HG02571 (cell line): ENCODE data around the gene ATP2B3.

ENCODE experiments used
- ATAC-seq: cut with Tn5 transposase; IDR thresholded peaks from one replicate; pipeline ENCODE4 v1.9.1; 2021; ENCODE audit warnings: mild to moderate bottlenecking, moderate library complexity; ENCODE audit not compliant: unreplicated experiment

The ATP2B3 gene

DNA sequence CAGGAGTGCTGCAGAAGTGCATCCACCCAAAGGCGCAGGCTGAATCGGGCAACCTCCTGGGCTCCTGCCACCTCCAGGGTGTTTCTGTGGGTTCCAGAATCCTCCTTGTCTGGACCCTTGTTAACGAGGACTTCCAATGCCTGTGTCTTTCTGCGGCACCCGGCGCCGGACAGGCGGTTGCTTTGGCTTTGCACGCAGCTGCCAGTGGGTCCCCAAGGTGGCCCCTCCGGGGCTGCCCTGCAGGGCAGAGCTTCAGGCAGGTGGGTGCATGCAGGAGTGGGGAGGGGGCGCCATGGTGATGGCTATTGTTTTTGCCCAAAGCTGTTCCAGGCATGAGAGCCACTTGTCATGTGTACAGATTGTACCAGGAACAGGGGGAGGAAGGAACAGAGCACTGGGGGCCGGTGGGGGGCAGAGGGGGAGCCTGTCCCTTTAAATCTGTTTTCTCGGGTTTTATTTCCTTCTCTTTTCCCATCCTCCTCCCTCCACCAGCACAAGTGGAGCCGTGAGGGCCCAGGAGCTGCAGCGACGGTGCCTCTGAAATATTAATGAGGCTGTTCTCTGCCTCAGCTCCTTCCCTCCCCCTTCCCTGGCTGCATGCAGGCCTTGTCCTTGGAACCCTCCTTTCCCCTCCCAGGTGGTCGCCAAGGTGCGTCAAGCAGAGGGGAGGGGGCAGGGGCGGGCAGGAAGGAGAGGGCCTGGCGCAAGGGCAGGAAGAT lies 13.1 kb downstream of the ATP2B3 start:
- ATAC-seq: no peak

DNA sequence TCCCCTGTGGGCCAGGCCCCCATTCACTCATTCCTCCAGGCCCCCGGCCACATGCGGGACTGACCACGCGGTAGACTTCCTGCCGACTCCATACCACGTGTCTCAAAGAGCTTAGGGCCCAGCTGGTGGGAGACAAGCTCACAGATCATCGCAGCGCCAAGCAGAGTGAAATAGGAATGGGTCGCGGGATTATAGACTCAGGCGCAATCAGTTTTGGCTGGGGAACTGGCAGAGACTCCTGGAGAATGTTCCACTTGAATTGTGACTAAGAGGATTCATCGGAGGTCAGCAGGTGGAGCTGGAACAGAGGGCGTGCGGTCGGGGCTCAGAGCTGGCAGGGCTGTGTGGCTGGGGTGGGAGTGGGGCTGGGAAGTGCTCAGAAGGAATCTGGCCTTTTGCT lies 15.6 kb downstream of the ATP2B3 start:
- ATAC-seq: no peak

DNA sequence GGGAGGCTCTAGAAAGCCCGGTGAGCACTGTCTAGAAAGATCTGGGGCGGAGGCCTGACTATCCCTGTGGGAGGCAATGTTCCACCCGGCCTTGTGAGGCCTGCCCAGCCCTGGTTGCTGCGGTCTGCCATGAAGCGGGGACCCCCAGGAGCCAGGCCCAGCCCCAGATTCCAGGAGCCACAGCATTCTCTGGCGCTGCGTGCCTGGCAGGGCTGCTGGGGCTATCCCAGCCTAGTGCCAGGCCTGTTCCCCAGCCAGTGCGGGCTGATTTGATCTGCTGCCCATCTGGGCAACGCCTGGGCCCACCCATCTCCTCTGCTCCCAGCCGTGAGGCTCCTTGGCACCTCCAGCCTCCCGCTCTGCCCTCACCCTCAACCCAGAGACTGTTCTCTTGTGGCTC lies 19.6 kb downstream of the ATP2B3 start:
- no peak for ATAC-seq

DNA sequence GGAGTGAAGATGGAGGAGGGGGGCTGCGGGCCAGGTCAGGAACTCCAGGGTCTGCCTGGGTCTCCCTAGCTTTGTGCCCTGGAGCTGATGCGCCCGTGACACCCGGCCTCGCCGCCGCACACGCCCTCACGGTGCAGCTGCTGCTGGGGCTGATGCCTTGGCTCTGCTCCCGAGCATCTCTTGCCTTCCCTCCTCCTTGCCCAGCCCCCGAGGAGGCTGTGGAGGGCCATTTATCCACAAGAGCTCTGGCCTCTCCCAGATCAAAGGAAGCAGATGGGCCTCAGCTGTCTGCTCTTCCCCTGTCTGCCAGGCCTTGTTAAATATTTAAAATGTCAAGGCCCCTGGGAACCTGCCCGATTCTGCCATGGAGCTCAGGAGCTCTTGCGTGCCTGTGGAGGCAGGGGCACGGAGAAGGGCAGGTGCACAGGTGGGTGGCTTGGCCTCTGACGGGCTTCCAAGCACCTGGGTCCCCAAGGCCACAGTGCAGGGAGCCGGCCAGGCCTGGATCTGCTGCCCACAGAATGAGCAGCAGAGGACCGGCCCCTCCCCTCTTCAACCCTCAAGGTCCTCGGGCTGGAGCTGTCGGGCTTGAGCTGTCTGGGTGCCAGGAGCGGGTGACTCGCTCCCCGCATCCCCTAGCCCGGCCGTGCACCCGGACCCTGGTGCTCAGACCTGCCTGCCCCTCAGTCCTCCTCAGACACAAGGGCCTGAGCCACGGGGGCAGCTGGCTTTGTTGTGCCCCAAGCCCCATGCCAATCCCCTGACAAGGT lies 20.3 kb downstream of the ATP2B3 start:
- ATAC-seq: no peak

DNA sequence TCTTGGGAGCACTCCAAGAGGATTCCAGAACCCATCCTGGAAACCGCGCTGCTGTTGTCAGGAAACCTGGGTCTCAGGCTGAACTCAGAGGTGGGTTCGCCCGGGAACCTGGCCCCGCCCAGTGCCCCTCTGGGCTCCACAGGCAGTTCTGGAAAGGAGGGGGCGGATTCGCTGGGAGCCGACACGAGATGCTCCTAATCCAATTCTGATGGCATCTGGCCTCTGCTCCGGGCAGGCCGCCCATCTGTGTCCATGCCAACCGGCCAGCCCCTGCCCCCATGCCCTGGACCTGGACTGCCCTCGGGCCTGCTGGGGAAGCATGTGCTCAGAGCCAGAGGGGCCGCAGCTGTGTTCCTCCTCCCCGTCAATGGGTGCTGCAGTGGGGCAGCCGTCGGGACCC lies 21.0 kb downstream of the ATP2B3 start:
- no peak for ATAC-seq

DNA sequence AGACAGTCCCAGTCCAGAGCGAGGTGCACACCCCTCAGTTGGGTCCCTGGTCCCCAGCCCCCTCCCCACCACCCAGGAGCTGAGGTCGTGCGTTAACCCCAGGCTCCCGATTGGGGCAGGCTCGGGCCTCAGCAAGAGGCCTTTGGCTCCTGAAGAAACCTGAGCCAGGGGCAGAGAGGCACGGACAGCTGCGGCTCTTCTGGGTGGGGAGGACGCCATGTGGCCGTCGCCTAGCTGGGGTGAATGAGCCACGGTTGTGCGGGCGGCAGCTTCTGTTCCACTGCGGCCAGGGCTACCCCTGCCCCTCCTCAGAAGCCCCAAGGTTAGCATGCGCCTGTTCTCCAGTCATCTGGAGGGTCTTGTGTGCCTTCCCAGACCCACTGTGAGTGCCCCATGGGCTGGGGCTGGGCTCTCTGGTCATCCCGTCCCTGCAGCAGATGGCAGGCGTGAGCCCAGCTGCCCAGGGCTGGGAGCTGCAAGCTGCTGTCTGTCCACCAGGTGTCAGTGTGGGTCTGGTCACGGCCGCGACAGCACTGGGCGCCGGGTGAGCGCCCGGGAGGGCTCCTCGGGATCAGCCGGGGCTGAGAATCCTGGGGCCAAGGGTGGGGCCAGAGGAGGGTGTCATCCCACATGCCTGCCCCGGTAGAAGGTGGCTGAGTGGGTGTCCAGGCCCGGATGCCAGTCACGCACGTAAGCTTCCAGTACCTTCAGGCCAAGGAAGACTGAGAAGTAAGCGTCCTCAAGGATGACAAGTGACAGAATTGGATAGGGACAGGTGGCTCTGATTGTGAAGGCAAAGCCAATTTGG lies 21.9 kb downstream of the ATP2B3 start:
- peak; percentile 63 for ATAC-seq

DNA sequence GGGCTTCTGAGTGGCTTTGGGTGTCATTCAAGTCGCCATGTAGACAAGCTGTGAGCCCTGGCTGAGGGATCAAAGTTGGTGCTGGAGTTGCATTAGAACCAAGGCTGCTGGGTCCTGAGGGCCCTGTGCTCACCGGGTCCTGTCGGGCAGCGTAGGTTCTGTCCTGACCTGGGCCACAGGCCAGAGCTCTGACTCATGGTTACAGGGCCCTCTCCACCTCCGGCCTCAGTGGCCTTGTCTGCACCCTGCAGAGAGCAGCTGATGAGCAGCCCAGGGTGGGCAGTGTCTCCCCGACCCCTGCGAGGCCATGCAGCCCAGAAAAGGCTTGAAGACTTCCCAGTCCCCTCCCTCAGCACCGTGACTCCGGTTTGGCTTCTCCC lies 22.5 kb downstream of the ATP2B3 start:
- ATAC-seq: no peak

DNA sequence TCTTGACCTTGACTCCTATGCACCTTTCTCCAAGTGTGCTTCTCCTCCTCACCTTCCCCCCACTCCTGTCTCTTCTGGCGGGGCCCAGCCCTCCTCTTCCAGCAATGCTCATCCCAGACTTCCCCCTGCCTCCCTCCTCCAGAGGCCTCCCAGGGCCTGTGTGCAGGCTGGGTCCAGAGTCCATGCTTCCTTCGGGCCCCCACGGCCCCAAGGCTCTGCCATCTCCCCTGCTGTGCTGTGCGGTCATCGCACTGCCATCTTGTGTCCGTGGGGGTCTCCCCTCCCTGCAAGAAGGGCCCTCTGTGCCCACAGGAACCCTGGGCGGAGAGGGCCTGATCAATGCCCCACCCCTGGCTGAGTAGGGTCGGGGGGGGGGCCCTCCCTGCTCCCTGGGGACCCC lies 27.3 kb downstream of the ATP2B3 start:
- no peak for ATAC-seq

DNA sequence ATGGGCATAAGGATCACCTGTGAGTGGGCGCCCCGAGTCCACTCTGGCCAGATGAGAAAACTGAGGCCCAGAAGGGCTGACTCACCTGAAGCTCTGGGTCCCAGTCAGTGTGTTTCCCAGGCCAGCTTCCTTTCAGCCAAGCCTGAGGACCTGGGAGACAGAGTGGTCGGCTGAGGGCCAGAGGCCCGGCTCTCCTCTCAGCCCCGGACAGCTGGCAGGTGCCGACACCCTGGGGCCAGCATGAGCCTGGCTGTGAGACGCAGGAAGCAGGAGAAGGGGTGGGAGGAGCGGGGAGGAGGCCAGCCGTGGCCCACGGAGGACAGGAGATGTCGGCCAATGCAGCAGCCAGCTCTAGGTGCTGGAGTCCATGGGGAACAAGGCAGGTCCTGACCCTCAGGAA lies 28.9 kb downstream of the ATP2B3 start:
- no peak for ATAC-seq

DNA sequence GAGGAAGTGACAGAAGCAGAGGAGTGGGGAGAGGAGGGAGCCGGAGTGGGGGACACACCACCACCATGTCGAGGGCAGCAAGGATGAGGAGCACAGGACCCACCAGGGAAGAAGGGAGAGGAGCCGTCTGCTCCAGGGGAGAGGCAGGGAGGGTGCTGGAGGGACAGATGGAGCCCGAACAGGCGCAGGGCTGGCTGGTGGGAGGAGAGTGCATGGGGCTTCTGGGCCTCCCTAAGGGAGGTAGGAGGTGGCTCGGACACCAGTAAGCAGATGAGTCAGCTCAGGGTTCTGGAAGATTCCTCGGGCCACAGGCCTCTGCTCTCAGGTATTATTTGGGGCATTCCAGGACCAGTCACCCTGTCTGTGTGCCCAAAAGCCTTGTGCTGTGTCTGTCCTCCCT lies 29.8 kb downstream of the ATP2B3 start:
- ATAC-seq: no peak

DNA sequence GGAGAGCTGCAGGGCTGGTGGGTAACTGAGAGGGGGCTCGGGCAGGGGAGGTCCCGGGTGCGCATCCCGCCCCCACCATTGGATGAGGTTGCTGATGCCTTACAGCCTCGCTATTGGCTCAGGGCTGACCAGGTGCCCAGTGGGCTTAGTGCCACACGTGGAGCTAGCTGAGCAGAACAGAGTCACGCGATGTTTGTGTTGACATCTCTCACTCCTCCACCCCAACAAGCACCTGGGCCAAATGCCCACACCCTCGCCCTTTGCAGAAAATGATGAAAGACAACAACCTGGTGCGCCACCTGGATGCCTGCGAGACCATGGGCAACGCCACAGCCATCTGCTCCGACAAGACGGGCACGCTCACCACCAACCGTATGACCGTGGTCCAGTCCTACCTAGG lies 31.8 kb downstream of the ATP2B3 start:
- ATAC-seq: no peak

DNA sequence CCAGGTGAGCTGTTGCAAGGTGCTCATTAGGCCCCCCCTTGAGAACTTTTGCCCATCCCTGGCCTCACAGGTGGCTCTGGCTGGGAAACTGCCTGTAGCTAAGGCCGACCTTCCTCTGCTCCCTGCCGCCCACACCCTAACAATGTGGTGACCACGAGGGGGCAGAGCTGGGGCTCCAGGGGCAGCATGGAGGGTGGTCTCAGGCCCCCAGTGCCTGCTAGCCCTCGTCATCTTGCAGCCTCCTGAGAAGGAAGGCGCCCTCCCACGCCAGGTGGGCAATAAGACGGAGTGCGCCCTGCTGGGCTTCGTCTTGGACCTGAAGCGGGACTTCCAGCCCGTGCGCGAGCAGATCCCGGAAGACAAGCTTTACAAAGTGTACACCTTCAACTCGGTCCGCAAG lies 32.4 kb downstream of the ATP2B3 start:
- no peak for ATAC-seq

DNA sequence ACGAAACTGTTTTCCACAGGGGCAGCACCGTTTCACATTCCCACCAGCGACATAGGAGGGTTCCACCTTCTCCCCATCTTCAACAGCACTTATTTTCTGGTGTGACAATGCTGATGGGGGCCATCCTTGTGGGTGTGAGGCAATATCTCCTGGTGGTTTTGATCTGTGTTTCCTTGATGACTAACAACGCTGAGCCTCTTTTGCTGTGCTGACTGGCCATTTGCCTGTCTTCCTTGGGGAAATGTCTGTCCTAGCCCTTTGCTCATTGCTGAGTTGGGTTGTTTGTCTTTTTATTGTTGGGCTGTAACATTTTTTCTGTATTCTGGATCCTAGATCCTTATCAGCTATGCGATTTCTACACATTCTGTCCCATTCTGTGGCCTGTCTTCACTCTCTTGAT lies 33.7 kb downstream of the ATP2B3 start:
- no peak for ATAC-seq

DNA sequence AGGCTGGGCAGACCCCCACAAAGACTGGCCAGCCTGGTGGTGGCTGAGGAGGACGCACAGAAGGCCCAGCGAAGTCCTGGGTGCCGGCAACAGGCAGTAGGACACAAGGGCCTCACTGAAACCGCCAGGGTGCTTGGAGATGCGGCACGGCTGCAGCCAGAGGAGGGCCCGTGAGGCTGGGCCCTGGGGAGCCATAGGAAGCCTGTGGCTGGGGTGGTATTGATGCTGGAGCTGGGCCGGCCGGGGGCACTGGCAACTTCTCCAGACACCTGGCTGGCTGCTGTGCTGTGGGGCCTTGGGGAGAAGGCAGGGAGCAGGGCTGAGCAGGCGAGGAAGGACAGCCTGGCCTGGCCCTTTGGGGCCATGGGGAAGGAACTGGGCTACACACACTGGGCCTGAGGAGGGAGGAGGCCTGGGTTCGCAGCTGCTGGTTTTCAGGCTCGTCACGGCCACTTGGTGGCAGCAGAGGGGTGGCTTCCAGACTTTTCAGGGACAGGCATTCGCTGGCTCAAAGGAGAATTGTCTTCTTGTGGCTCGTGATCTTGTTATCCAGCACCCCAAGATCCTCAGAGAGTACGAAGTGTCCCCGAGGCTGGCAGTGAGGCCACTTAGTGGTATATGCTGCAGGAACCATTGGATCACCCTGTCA lies 37.2 kb downstream of the ATP2B3 start:
- no peak for ATAC-seq

DNA sequence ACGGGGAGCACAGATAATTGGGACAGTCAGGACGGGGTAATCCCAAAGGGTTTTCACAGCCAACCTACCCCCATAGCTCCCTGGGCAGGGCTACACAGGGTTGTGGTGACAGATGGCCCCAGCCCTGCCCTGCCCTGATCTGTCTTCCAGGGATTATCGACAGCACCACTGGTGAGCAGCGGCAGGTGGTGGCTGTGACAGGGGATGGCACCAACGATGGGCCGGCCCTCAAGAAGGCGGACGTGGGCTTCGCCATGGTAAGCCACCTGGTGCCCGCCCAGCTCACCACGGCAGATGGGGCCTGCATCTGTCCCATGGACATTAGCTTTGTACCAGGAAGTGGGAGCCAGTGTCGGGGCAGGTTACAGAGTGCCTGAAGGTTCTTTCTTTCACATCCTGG lies 39.3 kb downstream of the ATP2B3 start:
- no peak for ATAC-seq

DNA sequence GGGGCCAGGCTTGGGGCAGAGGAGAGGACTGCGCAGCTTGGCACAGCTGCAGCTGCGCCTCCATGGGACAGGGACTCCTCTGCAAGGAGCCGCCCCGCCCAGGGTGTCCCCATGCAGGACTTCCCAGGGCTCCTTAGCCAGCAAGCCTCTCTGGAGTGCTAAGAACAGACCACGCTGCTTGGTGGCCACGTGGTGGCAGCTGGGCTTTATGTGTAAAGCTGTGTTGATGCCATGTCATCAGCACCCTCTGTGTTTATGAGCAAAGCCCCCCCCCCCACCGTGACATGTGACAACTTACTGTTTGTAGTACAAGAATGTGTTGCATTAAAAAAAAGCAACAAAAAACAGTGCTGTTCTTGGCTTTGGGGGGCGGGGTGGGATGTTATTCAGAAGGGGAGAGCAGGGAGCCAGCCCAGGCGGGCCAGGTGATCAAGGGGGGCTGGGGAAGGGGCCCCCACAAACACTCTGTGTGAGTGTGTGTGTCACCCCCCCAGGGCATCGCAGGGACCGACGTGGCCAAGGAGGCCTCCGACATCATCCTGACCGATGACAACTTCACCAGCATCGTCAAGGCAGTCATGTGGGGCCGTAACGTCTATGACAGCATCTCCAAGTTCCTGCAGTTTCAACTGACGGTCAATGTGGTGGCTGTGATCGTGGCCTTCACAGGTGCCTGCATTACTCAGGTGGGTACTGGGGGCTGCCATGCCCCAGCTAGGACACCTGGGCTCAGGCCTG lies 40.3 kb downstream of the ATP2B3 start:
- ATAC-seq: no peak

DNA sequence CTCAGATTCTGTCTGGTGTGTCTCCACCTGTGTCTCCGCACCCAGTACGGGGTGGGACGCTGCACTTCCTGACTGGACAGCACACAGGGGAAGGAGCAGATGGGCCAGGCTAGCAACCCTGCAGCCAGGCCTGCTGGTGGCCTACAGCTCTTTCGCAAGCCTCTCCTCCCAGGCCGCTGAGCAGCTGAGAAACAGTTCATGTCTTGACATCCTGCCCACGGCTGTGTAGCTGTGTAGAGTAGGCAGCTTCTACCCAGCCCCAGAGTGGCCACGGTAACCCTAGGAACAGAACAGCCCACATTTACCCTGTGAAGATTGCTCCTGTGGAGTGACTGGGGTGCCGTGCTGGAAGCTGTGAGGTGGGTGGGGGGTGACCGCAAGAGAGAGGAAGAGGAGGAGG lies 42.6 kb downstream of the ATP2B3 start:
- ATAC-seq: no peak

DNA sequence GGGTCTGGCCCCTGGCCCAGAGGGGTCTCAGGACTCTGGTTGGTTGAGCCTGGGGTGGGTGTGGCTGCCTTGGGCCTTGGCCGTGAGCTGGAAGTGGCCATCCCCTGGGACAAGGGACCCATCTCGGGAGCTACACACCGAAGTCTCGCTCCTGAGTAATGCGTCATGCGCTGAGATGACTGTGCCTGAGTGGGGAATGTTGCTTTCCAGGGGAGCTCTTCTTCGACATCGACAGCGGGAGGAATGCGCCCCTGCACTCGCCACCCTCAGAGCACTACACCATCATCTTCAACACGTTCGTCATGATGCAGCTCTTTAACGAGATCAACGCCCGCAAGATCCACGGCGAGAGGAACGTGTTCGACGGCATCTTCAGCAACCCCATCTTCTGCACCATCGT lies 43.0 kb downstream of the ATP2B3 start:
- ATAC-seq: no peak

DNA sequence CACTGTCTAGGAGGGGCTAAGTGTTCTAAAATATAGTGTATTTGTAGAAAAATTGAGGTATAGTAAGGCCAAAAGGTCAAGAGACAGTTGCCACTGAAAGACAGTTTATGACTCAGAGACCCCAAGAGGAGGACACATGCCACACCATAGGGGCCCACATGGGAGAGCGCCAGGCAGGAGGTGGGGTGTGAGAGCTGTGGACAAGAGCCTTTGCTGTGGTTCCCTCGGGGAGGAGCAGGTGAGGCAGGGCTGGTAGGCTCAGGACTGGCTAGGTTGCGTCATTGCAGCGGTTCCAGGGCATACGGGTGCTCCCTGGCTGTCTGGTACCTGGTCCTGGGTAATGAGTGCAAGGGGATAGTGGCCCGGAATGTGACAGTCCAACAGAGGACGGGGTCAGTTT lies 43.9 kb downstream of the ATP2B3 start:
- no peak for ATAC-seq

DNA sequence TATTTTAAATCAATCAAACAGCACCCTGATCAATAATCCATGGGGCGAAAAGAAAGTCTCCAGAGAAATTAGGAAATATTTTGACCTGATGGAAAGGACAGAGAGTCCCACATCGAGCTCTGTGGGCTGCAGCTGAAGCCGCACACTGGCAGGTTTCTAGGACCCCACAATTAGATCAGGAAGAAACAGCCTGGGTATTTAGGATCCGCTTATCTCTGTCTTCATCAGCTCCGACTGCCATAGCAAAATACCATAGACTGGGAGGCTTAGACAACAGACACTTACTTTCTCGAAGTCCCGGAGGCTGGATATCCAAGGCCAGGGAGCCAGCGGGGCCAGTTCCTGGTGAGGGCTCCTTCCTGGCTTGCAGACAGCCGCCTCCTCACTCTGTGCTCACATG lies 45.1 kb downstream of the ATP2B3 start:
- no peak for ATAC-seq
